ENCODE results near the gene RNF123.

Gene RNF123

DNA sequence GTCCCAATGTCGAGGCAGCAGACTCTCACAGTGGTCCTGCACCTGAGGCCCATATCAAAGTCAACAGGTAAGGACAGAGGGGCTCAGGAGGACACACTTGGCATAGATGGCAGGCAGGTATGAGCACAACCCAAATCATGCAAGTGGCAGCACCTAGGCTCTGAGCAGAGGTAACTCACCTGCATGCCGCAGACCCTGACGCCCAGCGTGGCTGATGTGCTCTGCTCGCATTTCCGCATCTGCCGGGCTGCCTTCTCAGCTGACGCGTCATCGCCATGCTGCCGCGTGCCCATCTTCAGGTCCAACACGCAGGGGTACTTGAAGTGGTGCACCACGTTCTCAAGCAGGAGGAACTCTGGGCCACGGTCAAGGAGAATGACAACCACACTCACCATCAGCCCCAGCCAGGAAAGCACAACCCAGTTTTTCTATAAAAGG, 38.6 kb downstream of the RNF123 start:
- TF ChIP-seq, protein P1, sequence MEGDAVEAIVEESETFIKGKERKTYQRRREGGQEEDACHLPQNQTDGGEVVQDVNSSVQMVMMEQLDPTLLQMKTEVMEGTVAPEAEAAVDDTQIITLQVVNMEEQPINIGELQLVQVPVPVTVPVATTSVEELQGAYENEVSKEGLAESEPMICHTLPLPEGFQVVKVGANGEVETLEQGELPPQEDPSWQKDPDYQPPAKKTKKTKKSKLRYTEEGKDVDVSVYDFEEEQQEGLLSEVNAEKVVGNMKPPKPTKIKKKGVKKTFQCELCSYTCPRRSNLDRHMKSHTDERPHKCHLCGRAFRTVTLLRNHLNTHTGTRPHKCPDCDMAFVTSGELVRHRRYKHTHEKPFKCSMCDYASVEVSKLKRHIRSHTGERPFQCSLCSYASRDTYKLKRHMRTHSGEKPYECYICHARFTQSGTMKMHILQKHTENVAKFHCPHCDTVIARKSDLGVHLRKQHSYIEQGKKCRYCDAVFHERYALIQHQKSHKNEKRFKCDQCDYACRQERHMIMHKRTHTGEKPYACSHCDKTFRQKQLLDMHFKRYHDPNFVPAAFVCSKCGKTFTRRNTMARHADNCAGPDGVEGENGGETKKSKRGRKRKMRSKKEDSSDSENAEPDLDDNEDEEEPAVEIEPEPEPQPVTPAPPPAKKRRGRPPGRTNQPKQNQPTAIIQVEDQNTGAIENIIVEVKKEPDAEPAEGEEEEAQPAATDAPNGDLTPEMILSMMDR (IDR thresholded peaks at IDR 0.05; ENCODE audit: low read length, missing control alignments), result no peak
- H3K4me3 ChIP-seq (replicated peaks; ENCODE audit: low read depth, low read length), result no peak overlapping the region

DNA sequence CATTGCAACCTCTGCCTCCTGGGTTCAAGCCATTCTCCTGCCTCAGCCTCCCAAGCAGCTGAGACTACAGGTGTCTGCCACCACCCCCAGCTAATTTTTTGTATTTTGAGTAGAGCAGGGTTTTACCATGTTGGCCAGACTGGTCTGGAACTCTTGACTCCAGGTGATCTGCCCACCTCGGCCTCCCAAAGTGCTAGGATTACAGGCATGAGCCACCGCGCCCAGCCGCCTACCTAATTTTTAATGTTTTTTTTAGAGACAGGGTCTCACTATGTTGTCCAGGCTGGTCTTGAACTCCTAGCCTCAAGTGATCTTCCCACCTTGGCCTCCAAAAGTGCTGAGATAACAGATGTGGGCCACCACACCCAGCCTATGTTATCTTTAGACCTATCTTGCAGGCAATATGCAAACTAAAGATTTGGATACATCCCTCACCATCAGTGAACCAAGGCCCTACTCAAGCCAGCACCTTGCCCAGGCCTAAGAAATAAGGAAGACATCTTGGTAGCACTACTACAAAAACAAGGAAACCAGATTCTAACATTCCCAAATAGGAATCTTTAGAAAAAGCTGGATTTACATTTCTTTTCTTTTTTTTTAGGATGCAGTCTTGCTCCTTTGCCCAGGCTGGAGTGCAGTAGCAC, 40.7 kb downstream of the RNF123 start:
- DNase-seq (ENCODE audit: low read depth), result no peak
- TF ChIP-seq, protein P1 (IDR thresholded peaks at IDR 0.05; ENCODE audit: low read length, missing control alignments), result no peak

More for the DNA sequence above, 38.6 kb downstream of the RNF123 start:
- no peak for DNase-seq (ENCODE audit: low read depth)

DNA sequence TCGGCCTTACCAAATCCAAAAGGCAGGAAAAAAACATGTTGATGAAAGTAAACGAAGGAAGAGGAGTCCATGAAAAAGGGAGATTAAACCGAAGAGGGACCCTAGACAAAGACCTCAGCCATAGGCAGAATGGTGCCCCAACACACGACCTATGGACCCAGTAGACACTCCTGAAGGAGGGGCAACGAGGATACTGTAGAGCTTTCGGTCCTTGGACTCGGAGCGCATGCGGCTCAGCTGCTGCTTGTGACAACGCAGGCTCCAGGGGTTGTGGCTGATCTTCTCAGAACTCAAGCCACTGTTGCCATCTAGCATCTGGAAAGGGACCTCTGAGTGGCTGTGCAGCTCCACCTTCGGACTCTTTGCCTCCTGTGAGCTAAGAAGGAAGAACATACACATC, 43.2 kb downstream of the RNF123 start:
- H3K4me3 ChIP-seq (replicated peaks; ENCODE audit: low read depth, low read length), result no peak overlapping the region
- TF ChIP-seq, protein P1 (IDR thresholded peaks at IDR 0.05; ENCODE audit: low read length, missing control alignments), result no peak
- DNase-seq (ENCODE audit: low read depth), result no peak

More for the DNA sequence above, 40.7 kb downstream of the RNF123 start:
- no peak overlapping the region for H3K4me3 ChIP-seq (replicated peaks; ENCODE audit: low read depth, low read length)

DNA sequence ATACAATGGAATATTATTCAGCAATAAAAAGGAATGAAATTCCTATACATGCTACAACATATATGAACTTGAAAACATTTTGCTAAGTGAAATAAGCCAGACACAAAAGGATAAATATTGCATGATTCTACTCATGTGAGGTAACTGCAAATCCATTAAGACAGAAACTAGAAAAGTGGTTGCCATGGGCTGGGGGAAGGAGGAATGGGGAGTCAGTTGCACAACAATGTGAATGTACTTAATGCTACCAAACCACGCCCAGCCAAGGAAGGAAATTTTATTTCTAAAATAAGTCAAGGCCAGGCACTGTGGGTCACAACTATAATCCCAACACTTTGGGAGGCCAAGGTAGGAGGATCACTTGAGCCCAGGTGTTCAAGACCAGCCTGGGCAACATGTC, 44.2 kb downstream of the RNF123 start:
- H3K4me3 ChIP-seq (replicated peaks; ENCODE audit: low read depth, low read length), result no peak overlapping the region
- TF ChIP-seq, protein P1 (IDR thresholded peaks at IDR 0.05; ENCODE audit: low read length, missing control alignments), result no peak
- peak; percentile 24 for DNase-seq (ENCODE audit: low read depth)

DNA sequence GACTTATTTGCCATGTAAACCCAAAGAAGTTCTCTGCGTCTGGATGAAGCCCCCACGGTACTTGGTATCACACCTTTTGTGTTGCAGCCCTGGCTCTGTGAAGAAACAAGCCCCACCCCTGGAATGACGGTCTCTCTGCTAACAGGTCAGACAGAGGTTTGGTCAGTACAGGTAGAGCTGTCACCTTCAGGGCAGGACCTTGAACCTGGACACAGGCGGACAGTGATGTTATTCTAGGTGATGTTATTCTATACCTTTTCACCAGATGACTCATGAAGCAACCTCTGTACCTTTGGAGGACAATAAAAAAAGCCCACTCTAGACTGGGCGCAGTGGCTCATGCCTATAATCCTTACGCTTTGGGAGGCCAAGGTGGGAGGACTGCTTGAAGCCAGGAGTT, 45.4 kb downstream of the RNF123 start:
- H3K4me3 ChIP-seq (replicated peaks; ENCODE audit: low read depth, low read length), result no peak overlapping the region
- TF ChIP-seq, protein P1 (IDR thresholded peaks at IDR 0.05; ENCODE audit: low read length, missing control alignments), result no peak
- DNase-seq (ENCODE audit: low read depth), result no peak

GRCh38 chr3:49738067-49738713, 48.8 kb downstream of the RNF123 start:
- no peak for DNase-seq (ENCODE audit: low read depth)
- no peak overlapping the region for H3K4me3 ChIP-seq (replicated peaks; ENCODE audit: low read depth, low read length)
- TF ChIP-seq, protein P1 (IDR thresholded peaks at IDR 0.05; ENCODE audit: low read length, missing control alignments), result no peak
